ENCODE data around the gene COA6.

COA6 gene

GRCh38 chr1:234412830-234413229 is 39.6 kb downstream of the COA6 start:
- DNase-seq (ENCODE audit: low read depth): no peak

DNA sequence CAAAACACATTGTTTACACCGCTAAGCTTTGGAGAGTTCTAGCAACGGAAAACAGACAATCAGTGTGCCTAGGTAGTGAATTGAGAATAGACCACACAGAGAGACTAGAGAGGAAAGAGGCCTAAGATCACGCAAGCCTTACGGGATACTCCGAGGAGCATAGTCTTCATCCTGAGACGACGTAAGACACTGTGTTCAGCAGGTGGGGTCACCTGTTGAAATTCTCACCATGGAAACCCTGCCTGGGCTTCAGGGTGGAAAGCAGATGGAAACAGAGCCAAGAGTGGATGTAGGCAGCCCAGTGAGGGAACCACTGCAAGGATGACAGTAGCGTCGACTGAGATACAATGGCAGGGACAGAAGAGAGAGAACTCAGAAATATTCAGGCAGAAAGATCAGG is 40.2 kb downstream of the COA6 start:
- DNase-seq (ENCODE audit: low read depth): no peak

GRCh38 chr1:234413990-234414389 is 40.7 kb downstream of the COA6 start:
- no peak for DNase-seq (ENCODE audit: low read depth)

GRCh38 chr1:234427950-234428646 is 54.8 kb downstream of the COA6 start:
- DNase-seq (ENCODE audit: low read depth): no peak

- no peak for DNase-seq (ENCODE audit: low read depth)
Measured at GRCh38 chr1:234429434-234429806, 56.2 kb downstream of the COA6 start.

GRCh38 chr1:234430691-234431090 is 57.4 kb downstream of the COA6 start:
- DNase-seq (ENCODE audit: low read depth): no peak

- DNase-seq (ENCODE audit: low read depth): no peak
Measured at GRCh38 chr1:234431255-234431654, 58.0 kb downstream of the COA6 start.

GRCh38 chr1:234433563-234434285 is 60.5 kb downstream of the COA6 start:
- DNase-seq (ENCODE audit: low read depth): peak; percentile 74
